Measurements from ENCODE around the gene GLP2R.

The GLP2R gene

GRCh38 chr17:9814337-9814945, 11.3 kb upstream of the GLP2R start:
- FAIRE-seq = no peak

- FAIRE-seq = no peak
Observed at GRCh38 chr17:9816472-9816871, 9.3 kb upstream of the GLP2R start.

GRCh38 chr17:9817086-9817485, 8.6 kb upstream of the GLP2R start:
- no peak for FAIRE-seq

GRCh38 chr17:9818760-9819159, 7.0 kb upstream of the GLP2R start:
- no peak for FAIRE-seq

GRCh38 chr17:9820448-9820847, 5.3 kb upstream of the GLP2R start:
- no peak for FAIRE-seq

- no peak for FAIRE-seq
Observed at GRCh38 chr17:9821921-9822320, 3.8 kb upstream of the GLP2R start, which contains the start of gene GSG1L2. GSG1L2 (minus strand) TSS chr17:9822079; CDS start chr17:9822071, 8 bp downstream.

GRCh38 chr17:9824094-9824493, 1.6 kb upstream of the GLP2R start:
- FAIRE-seq = no peak

- no peak for FAIRE-seq
Observed at GRCh38 chr17:9824797-9825338, 856 bp upstream of the GLP2R start.

GRCh38 chr17:9828296-9829295, 2.9 kb downstream of the GLP2R start:
- FAIRE-seq = no peak

- FAIRE-seq = no peak
Observed at GRCh38 chr17:9829343-9829742, 3.6 kb downstream of the GLP2R start.

GRCh38 chr17:9830711-9831110, 5.0 kb downstream of the GLP2R start:
- FAIRE-seq = no peak

GRCh38 chr17:9833922-9834321, 8.2 kb downstream of the GLP2R start:
- no peak for FAIRE-seq

- FAIRE-seq = no peak
Observed at GRCh38 chr17:9837551-9838471, 12.1 kb downstream of the GLP2R start.

GRCh38 chr17:9839433-9839832, 13.7 kb downstream of the GLP2R start:
- FAIRE-seq = no peak

GRCh38 chr17:9842057-9842758, 16.5 kb downstream of the GLP2R start:
- no peak for FAIRE-seq

GRCh38 chr17:9843152-9844010, 17.7 kb downstream of the GLP2R start:
- no peak for FAIRE-seq

GRCh38 chr17:9844153-9844552, 18.4 kb downstream of the GLP2R start:
- no peak for FAIRE-seq

GRCh38 chr17:9845306-9845705, 19.6 kb downstream of the GLP2R start:
- FAIRE-seq = no peak

- FAIRE-seq = no peak
Observed at GRCh38 chr17:9850151-9850550, 24.4 kb downstream of the GLP2R start.

- no peak for FAIRE-seq
Observed at GRCh38 chr17:9854255-9854654, 28.5 kb downstream of the GLP2R start.

- no peak for FAIRE-seq
Observed at GRCh38 chr17:9855036-9855435, 29.3 kb downstream of the GLP2R start.

Measured in G401.6 (cell line).